K562 (cell line): Measurements from ENCODE around the gene HELZ2. TPM values are rescaled to one million over a fixed set of nuclear protein-coding genes. Genes with fewer than 3 reads are reported as not detected.

Source experiments
- CEBPZ ChIP-seq: fragments of 150-350 bp; IDR thresholded peaks from 2 replicates; pipeline ENCODE4 v1.6.1; 2014; ENCODE audit warnings: low read depth, mild to moderate bottlenecking, low read length, borderline replicate concordance
- E2F4 ChIP-seq: sonication (generic); formaldehyde crosslinking; IDR thresholded peaks from 2 replicates; pipeline ENCODE4 v1.8.0; 2022; ENCODE audit warnings: mild to moderate bottlenecking, low read depth, missing genetic modification reagents
- FOXA3 ChIP-seq, 2 experiments: fragments of 450-650 bp in 1 of 2; sonication (generic) in 1 of 2; formaldehyde crosslinking; IDR thresholded peaks in 1 of 2; conservative IDR thresholded peaks in 1 of 2; 2 replicates each; pipeline versions ENCODE4 v1.4.0 to v1.8.0; 2020 to 2022; ENCODE audit warnings: mild to moderate bottlenecking in 2 of 2, missing genetic modification reagents in 1 of 2
- GTF2B ChIP-seq: IDR thresholded peaks from 2 replicates; pipeline ENCODE4 v1.6.1; 2011; ENCODE audit not compliant: insufficient read length; ENCODE audit errors: extremely low read depth
- NFRKB ChIP-seq: fragments of 450-650 bp; IDR thresholded peaks from 2 replicates; pipeline ENCODE4 v1.6.1; 2016; ENCODE audit warnings: low read depth
- NR1H2 ChIP-seq: sonication (generic); formaldehyde crosslinking; IDR thresholded peaks from 2 replicates; pipeline ENCODE4 v1.4.0; 2020; ENCODE audit warnings: mild to moderate bottlenecking, missing genetic modification reagents
- PHF8 ChIP-seq: fragments of 200-600 bp; sonication (generic); IDR thresholded peaks from 2 replicates; pipeline ENCODE4 v1.6.1; 2012; ENCODE audit warnings: mixed run types, mild to moderate bottlenecking, inconsistent platforms, low read length, moderate library complexity, borderline replicate concordance
- RERE ChIP-seq: sonication (generic); formaldehyde crosslinking; IDR thresholded peaks from 2 replicates; pipeline ENCODE4 v1.8.0; 2023; ENCODE audit warnings: missing genetic modification reagents, mild to moderate bottlenecking, borderline replicate concordance
- SIN3B ChIP-seq: fragments of 450-650 bp; IDR thresholded peaks from 2 replicates; pipeline ENCODE4 v1.6.1; 2017; ENCODE audit warnings: low read depth, mild to moderate bottlenecking, moderate library complexity
- THRA ChIP-seq: fragments of 450-650 bp; IDR thresholded peaks from 2 replicates; pipeline ENCODE4 v1.6.1; 2017; ENCODE audit warnings: mild to moderate bottlenecking, moderate library complexity
- polyA plus RNA-seq, 8 experiments: library from polyadenylated mRNA; depleted of rRNA in 4 of 8; stranded (reverse) in 5 of 8; unstranded in 3 of 8; fragments of >200 nt; fragmentation: Nextera tagmentation in 2 of 8; fragmentation: Illumina TruSeq in 1 of 8; extraction: Ambion mirVana in 2 of 8; extraction: Trizol in 1 of 8; gene quantifications; 2 replicates each; pipeline versions ENCODE4 v1.2.1 to v1.2.3, GENCODE V29; 2011 to 2014; ENCODE audit warnings: inconsistent platforms in 1 of 8, missing spikeins in 1 of 8
- total RNA-seq, 7 experiments: library from RNA; depleted of rRNA in 6 of 7; stranded (reverse); fragments of >200 nt in 6 of 7; fragmentation: Illumina TruSeq in 2 of 7; extraction: Trizol in 2 of 7; gene quantifications; 2 replicates each; pipeline versions ENCODE4 v1.2.1 to v1.2.3, GENCODE V29; 2011 to 2021; ENCODE audit warnings: low replicate concordance in 1 of 7

The HELZ2 gene
- total and polyA plus RNA-seq, 9 of the 15 experiments (the other 6 are each of a cell fraction or from before 2014, with no cell fraction given): 0.03 to 7.8 (median 2.9) TPM; not detected in 1

GRCh38 chr20:63537525-63538203 is 36.4 kb downstream of the HELZ2 start (continued):
- TF ChIP-seq CEBPZ (no peak), GTF2B (no peak), RERE (CRISPR knock-in tag) (no peak), FOXA3 (CRISPR knock-in tag; conservative IDR thresholded peaks at IDR 0.05 in 1 of 2, IDR thresholded peaks at IDR 0.05 in 1 of 2) (no peak), E2F4 (CRISPR knock-in tag) (no peak), PHF8 (no peak), SIN3B (no peak), NR1H2 (no peak), THRA (no peak), NFRKB (no peak)
